ENCODE measurements around the gene SORCS2. TPM values are rescaled to one million over a fixed set of nuclear protein-coding genes. Genes with fewer than 3 reads are reported as not detected.

SORCS2 gene
- polyA plus RNA-seq, 1 donor from 2014 or later, result 1.0 TPM

- no peak overlapping the region for H3K27ac ChIP-seq (ENCODE audit: low read length)
- no peak overlapping the region for H2AFZ ChIP-seq (ENCODE audit: low read depth, low read length)
Observed at GRCh38 chr4:7193030-7193958, 956 bp downstream of the SORCS2 start.

GRCh38 chr4:7194251-7195140, 2.2 kb downstream of the SORCS2 start:
- Histone ChIP-seq H3K9ac (ENCODE audit: low read length) (no peak overlapping the region), H3K9me3 (ENCODE audit: low read length) (no peaks in the 10 kb centered on the region), H3F3A (ENCODE audit: insufficient read depth, low read length, poor library complexity, severe bottlenecking) (no peaks in the 10 kb centered on the region), H3K9me2 (ENCODE audit: insufficient read depth, low read length) (no peaks in the 10 kb centered on the region), H3K4me2 (ENCODE audit: low read length) (no peak overlapping the region), H2AFZ (ENCODE audit: low read depth, low read length) (no peak overlapping the region), H4K20me1 (ENCODE audit: insufficient read depth) (no peaks in the 10 kb centered on the region), H3K4me3 (ENCODE audit: low read length) (peak overlapping the region; percentile 71), H3K36me3 (ENCODE audit: insufficient read depth, low read length) (no peaks in the 10 kb centered on the region), H3K27me3 (ENCODE audit: insufficient read depth, low read depth, low read length) (peaks cover 20% of the 10 kb centered on the region), H3K79me2 (replicated peaks; ENCODE audit: insufficient read depth, low read length) (peaks cover 4% of the 10 kb centered on the region), H3K27ac (ENCODE audit: low read length) (no peak overlapping the region)
- TF ChIP-seq SMC3 (conservative IDR thresholded peaks at IDR 0.05; ENCODE audit: poor library complexity) (no peak), RAD21 (conservative IDR thresholded peaks at IDR 0.05) (peak; percentile 19)

More at GRCh38 chr4:7193030-7193958, 956 bp downstream of the SORCS2 start:
- Histone ChIP-seq H3K79me2 (replicated peaks; ENCODE audit: insufficient read depth, low read length) (peaks cover 4% of the 10 kb centered on the region), H3K4me3 (ENCODE audit: low read length) (peak overlapping the region; percentile 71), H3K9ac (ENCODE audit: low read length) (peak overlapping the region; percentile 46), H3K9me2 (ENCODE audit: insufficient read depth, low read length) (no peaks in the 10 kb centered on the region), H3K4me2 (ENCODE audit: low read length) (peak overlapping the region; percentile 84), H3F3A (ENCODE audit: insufficient read depth, low read length, poor library complexity, severe bottlenecking) (no peaks in the 10 kb centered on the region), H3K27me3 (ENCODE audit: insufficient read depth, low read depth, low read length) (peaks cover 20% of the 10 kb centered on the region), H4K20me1 (ENCODE audit: insufficient read depth) (no peaks in the 10 kb centered on the region), H3K9me3 (ENCODE audit: low read length) (no peaks in the 10 kb centered on the region), H3K36me3 (ENCODE audit: insufficient read depth, low read length) (no peaks in the 10 kb centered on the region)
- TF ChIP-seq, protein P1, sequence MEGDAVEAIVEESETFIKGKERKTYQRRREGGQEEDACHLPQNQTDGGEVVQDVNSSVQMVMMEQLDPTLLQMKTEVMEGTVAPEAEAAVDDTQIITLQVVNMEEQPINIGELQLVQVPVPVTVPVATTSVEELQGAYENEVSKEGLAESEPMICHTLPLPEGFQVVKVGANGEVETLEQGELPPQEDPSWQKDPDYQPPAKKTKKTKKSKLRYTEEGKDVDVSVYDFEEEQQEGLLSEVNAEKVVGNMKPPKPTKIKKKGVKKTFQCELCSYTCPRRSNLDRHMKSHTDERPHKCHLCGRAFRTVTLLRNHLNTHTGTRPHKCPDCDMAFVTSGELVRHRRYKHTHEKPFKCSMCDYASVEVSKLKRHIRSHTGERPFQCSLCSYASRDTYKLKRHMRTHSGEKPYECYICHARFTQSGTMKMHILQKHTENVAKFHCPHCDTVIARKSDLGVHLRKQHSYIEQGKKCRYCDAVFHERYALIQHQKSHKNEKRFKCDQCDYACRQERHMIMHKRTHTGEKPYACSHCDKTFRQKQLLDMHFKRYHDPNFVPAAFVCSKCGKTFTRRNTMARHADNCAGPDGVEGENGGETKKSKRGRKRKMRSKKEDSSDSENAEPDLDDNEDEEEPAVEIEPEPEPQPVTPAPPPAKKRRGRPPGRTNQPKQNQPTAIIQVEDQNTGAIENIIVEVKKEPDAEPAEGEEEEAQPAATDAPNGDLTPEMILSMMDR (IDR thresholded peaks at IDR 0.05; ENCODE audit: poor library complexity, severe bottlenecking), result no peak
- no peak for TF ChIP-seq RAD21 (conservative IDR thresholded peaks at IDR 0.05)
- TF ChIP-seq MXI1 (conservative IDR thresholded peaks at IDR 0.05; ENCODE audit: poor library complexity, severe bottlenecking), result no peak

GRCh38 chr4:7195141-7195515, 2.8 kb downstream of the SORCS2 start:
- Histone ChIP-seq H3K4me2 (ENCODE audit: low read length) (no peak overlapping the region), H3K9ac (ENCODE audit: low read length) (no peak overlapping the region), H3K27ac (ENCODE audit: low read length) (no peak overlapping the region), H3K9me2 (ENCODE audit: insufficient read depth, low read length) (no peaks in the 10 kb centered on the region), H3K79me2 (replicated peaks; ENCODE audit: insufficient read depth, low read length) (peaks cover 4% of the 10 kb centered on the region), H3F3A (ENCODE audit: insufficient read depth, low read length, poor library complexity, severe bottlenecking) (no peaks in the 10 kb centered on the region), H4K20me1 (ENCODE audit: insufficient read depth) (no peaks in the 10 kb centered on the region), H3K4me3 (ENCODE audit: low read length) (no peak overlapping the region), H3K36me3 (ENCODE audit: insufficient read depth, low read length) (no peaks in the 10 kb centered on the region), H3K27me3 (ENCODE audit: insufficient read depth, low read depth, low read length) (peaks cover 18% of the 10 kb centered on the region), H2AFZ (ENCODE audit: low read depth, low read length) (no peak overlapping the region), H3K9me3 (ENCODE audit: low read length) (no peaks in the 10 kb centered on the region)
- TF ChIP-seq MXI1 (conservative IDR thresholded peaks at IDR 0.05; ENCODE audit: poor library complexity, severe bottlenecking) (no peak), TAF1 (IDR thresholded peaks at IDR 0.05; ENCODE audit: low read depth) (no peak), EZH2 (IDR thresholded peaks at IDR 0.05; ENCODE audit: borderline replicate concordance, insufficient read depth, low read length, poor library complexity, severe bottlenecking) (no peak), POLR2AphosphoS5 (IDR thresholded peaks at IDR 0.05) (no peak), EP300 (conservative IDR thresholded peaks at IDR 0.05; ENCODE audit: poor library complexity, severe bottlenecking) (no peak), REST (IDR thresholded peaks at IDR 0.05; ENCODE audit: borderline replicate concordance) (no peak), SMC3 (conservative IDR thresholded peaks at IDR 0.05; ENCODE audit: poor library complexity) (no peak), RAD21 (conservative IDR thresholded peaks at IDR 0.05) (no peak)
- TF ChIP-seq, protein P1 (IDR thresholded peaks at IDR 0.05; ENCODE audit: poor library complexity, severe bottlenecking), result no peak

Data from neural cell (in vitro differentiated cells).